GM18499 (cell line): ENCODE data around the gene AP1M1.
"Not testable (repeated sequence)": the region's sequence is repeated elsewhere in the genome, so short reads cannot be mapped to it uniquely, and the experiment has no call there.

Experiments
- ATAC-seq: cut with Tn5 transposase; IDR thresholded peaks from one replicate; pipeline ENCODE4 v1.9.1; 2021; ENCODE audit warnings: moderate number of reproducible peaks; ENCODE audit not compliant: insufficient read depth, unreplicated experiment

The AP1M1 gene

DNA sequence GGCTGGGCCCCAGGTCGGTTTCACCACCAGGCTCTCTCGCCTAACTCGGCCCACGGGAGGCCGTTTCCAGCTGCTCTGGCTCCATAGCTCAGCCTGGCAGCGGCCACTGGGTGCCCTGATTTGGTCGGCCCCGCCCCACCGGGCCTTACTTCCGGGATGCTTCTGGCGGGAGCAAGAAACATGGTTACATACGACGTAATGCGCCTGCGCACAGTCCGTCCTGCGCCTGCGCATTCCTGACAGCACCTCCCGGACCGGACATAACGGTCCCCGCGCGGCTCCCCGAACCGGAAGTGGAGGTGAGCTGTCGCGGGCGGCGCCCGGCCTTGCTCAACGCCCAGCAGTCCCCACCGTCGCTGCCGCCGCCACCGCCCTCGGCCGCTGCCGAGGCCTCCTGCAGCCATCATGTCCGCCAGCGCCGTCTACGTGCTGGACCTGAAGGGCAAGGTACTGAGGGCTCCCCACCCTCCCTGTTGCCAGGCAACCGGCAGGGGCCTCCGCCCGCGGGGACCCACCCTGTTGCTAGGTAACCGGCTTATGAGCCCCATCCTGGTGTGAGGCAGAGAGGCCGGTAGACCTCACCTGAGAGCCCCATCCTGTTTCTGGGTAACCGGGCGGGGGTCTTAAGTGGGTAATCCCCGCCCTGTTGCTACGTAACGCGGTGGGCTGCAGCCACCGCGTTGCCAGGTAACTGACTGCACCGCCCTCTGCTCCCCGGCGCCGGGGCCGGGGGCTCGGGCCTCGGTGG is at the start of gene AP1M1:
Gene AP1M1, plus strand, starts transcription at position 290 of the 748 bp plus-strand sequence. Its CDS starts 116 bp downstream, at position 406.
- ATAC-seq = peak; percentile 84

DNA sequence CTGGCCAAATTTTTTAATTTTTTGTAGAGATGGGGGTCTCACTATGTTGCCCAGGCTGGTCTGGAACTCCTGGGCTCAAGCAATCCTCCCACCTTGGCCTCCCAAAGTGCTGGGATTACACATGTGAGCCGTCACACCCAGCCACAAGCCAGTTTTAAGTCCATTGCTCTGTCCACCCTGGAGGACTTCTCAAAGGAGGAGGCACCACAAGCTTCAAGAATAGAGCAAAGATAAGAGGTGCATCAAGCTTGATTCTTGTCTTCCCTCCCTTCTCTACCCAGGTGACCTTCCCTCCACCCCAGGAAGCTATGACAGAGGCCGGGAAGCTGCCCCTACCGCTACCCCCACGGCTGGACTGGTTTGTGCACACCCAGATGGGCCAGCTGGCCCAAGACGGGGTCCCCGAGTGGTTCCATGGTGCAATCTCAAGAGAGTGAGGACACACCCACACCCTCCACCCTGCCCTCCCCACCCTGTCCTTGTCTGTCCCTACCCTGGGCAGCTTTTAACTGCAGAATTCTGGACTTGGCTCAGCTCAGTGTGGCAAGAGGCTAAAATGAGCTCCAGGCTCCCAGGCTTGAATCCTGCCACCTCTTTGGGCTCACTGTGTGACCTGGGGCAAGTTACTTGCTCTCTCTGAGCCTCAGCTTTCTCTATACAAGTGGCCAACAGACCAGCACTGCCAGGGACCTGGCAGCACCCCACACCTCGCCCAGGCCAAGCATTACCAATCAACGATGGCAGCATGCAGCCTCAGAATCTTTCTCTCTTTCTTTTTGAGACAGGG is 49.1 kb upstream of the AP1M1 start:
- ATAC-seq = no peak

DNA sequence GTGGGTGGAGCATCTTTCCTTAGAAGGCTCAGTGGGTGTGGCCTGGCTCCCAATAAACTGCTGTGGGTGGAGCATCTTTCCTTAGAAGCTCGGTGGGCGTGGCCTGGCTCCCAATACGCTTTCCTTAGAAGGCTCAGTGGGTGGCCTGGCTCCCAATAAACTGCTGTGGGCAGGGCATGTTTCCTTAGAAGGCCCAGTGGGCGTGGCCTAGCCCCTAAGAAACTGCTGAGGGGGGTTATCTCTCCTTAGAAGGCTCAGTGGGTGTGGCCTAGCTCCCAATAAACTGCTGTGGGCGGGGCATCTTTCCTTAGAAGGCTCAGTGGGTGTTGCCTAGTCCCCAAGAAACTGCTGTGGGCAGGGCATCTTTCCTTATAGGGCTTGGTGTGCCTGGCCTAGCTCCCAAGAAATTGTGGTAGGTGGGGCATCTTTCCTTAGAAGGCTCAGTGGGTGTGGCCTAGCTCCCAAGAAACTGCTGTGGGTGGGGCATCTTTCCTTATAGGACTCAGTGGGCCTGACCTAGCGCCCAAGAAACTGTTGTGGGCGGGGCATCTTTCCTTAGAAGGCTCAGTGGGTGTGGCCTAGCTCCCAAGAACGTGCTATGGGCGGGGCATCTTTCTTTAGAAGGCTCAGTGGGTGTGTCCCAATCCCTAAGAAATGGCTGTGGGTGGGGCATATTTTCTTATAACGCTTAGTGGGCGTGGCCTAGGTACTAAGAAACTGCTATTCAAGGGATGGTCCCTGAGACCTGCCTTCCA is 44.0 kb upstream of the AP1M1 start:
- ATAC-seq = no peak

DNA sequence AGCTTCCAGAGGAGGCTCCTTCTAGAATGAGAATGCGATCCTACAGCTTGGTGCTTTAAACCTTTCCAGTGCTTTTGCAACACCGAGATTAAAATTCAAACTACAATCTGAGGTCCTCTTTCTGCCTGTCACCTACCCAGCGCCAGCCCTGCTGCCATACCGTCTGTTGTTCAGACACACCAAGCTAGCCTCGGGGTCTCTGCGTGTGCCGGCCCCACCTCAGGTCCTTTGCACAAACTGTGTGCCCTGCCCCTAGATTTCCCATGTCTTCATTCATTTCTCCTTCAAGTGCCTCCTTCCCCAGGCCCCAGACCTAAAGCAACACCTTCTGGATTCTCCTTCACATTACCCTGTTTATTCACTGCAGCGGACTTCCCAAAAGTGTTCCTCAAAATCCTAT is 43.2 kb upstream of the AP1M1 start:
- no peak for ATAC-seq

DNA sequence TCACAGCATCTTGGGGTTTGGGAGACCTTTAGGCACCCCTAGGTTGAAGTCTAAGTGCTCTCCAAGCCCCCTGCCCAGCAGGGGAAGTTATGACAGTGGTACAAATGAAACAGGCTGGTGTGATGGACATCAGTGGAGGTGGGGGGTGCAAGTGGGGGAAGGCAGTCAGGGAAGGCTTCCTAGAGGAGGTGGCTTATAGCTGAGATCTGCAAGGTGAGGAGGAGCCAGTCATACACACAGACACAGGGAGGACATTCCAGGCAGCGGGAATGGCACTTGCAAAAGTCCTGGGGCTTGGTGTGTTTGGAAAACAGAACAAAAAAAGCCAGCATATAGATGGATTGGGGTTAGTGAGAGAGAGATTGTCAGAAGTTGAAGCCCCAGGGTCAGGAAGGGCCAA is 42.6 kb upstream of the AP1M1 start:
- ATAC-seq = no peak

DNA sequence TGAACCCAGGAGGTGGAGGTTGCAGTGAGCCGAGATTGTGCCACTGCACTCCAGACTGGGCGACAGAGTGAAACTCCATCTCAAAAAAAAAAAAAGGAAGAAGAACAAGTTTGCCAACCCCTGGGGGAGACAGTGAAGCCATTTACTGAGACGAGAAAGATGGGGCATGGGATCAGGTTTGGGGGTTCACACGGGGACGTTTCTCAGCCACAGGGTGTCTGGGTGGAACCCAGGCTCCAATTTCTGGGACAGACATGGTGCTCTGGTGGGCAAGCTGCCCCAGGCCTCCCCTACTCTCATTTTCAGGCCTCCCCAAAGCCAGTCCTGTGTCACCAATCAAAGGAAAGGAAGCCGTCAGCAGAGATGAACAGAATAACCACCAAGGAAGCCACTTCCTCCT is 40.8 kb upstream of the AP1M1 start:
- no peak for ATAC-seq

DNA sequence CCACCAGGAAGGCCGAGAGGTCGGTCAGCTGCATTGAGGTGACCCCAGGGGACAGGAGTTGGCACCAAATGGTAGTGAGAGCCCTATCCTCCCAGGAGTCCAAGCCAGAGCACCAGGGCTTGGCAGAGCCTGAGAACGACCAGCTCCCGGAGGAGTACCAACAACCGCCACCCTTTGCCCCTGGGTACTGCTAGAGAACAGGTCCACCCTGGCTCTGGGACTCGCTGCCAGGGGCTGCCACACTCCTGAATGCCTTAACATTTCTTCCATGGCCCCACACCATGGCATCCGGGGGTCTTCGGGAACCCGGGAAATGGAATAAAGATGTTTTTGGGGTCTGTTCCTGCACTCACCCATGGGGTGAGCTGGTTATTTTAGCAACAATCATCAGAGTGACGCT is 40.1 kb upstream of the AP1M1 start:
- ATAC-seq = no peak

DNA sequence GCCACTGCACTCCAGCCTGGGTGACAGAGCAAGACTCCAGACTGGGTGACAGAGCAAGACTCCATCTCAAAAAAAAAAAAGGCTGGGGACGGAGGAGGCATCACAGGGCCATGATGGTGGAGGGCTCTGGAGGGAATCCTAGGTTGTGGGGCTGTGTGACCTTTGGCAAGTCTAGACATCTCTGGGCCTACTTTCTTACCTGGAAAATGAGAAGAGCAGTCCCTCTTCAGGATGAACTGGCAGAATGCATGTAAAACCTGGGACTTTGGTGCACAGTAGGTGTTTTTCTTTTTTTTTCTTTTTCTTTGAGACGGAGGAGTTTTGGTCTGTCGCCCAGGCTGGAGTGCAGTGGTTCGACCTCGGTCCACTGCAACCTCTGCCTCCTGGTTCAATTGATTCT is 38.1 kb upstream of the AP1M1 start:
- ATAC-seq = no peak

DNA sequence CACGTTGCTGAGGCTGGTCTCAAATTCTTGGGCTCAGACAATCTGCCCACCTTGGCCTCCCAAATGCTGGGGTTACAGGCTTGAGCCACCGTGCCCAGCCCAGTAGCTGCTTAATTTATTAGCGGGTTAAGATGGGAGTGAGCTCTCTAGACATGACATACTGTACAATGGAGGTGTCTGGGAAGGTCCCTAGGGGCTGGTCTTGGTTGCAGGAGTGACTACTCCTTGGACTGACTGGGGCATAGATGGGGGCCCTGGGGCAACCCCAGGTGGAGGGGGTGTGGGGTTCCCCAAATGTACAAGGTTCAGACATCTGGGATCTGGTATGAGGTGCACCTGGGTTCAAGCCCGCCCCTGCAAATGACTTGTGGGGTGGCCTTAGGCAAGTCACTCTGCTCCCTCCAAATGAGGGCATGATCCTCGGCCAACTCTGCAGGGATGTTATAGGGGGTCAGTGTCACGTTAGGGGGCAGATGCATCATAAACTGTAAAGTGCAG is 37.2 kb upstream of the AP1M1 start:
- no peak for ATAC-seq

DNA sequence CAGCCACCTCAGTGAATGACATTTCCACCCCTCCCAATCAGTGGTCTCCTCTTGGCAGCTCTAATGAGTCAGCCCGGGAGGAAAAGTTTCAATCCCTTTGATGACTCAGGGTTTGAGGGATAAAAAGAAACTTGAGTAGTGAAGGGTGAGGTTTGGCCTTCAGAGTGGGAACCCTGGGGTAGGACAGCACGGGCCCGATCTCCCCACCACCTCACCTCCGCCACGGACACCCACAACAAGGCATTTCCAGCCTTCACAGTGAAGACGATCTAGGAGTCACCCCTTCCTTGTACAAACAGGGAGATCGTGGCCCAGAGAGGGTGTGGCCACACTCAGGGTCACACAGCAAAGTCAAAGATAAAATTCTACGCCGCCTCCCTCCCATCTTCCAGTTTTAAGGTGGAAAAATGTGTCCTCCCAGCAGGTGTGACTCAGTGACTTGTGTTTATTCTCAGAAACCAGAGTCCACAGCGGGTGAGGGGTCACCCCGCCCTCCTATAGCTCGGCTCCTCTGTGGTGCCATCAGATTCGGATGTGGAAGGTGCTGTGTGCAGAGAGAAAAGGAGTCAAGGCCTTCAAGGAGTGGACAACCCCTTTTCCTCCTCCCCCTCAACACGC is 36.7 kb upstream of the AP1M1 start:
- no peak for ATAC-seq

DNA sequence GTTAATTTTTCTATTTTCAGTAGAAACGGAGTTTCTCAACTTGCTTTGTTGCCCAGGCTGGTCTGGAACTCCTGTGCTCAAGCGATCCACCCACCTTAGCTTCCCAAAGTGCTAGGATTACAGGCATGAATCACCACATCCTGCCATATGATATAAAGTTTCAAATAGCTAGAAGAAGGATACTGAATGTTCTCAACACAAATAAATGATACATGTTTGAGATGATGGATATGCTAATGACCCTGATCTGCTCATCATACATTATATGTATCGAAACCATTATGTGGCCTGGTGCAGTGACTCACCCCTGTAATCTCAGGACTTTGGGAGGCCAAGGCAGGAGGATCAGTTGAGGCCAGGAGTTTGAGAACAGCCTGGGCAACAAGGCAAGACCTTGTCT is 35.9 kb upstream of the AP1M1 start:
- ATAC-seq = no peak

DNA sequence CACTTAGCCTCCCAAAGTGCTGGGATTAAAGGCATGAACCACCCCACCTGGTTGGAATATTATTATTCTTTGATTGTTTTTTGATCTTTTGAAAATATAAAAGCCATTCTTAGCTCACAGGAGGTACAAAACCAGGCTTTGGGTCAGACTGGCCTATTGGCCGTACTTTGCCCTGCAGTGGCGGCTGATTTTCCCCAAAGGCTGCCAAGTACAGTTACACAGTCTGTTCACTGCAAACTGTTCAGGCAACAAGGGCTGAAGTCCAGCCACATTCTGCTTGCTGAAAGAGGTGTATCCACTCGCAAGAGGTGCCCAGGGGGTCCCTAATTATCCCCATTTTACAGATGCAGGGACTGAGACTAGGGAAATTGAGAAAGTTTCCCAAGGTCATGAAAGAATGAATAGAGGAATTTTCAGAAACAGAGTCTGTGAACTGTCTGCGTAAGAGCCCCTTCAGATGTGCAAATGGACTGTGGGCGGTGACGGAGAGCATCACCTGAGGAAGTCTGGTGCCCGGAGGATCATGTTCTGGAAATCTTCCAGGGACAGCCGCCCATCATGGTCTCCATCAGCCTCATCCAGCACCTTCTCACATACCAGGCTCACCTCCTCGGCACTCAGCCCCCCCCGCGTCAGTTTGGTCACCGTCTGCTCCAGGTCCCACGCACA is 33.4 kb upstream of the AP1M1 start:
- ATAC-seq = no peak

DNA sequence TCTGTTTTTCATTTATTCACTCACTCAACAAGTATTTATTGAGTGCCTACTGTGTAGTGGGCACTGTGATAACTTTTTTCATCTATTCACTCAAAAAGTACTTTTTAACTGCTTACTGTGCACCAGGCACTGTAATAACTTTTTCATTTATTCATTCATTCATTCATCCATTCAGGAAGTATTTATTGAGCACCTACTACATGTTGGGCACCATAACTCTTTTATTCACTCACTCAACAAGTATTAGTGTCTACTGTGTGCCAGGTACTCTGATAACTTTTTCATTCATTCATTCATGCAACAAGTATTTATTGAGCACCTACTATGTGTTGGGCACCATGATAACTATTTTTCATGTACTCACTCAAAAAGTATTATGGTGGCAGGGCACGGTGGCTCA is 31.3 kb upstream of the AP1M1 start:
- no peak for ATAC-seq

DNA sequence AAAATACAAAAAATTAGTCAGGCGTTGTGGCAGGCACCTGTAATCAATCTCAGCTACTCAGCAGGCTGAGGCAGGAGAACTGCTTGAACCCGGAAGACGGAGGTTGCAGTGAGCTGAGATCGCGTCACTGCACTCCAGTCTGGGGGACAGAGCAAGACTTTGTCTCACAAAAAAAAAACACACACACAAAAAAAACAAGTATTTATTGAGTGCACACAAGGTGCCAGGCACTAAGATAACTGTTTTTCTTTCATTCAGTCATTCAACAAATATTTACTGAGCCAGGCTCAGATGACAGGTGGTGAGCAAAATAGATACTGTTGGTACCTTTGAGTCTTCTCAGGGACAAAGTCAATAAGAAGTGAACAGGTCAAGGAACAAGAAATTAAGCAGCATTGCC is 30.7 kb upstream of the AP1M1 start:
- no peak for ATAC-seq

DNA sequence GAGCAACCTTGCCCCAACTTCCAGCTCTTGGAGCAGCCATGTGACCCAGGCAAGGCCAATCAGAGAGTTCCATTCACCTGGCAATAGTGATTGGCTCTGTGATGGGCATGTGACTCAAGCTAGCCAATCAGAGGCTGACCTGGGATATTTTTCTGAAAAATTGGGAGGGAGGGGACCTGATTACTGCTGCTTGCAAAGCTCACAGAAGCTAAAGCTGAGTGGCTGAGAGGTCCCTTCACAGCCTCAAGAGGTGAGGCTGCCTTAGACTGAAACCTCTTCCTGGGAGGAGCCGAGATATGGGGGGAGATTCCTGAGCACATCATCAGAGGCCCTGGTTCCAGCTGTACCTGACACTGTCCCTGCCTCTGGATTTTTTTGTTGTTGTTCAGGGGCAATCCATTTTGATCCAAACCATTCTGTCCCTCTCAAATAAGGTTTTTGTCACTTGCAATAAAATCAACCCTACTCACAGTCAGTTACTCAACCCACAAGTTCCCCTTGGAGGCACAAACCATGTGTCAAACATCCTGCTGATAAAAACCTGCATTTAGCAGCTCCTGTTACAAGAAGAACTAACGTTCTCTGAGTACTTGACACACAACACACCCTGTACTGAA is 29.1 kb upstream of the AP1M1 start:
- no peak for ATAC-seq

DNA sequence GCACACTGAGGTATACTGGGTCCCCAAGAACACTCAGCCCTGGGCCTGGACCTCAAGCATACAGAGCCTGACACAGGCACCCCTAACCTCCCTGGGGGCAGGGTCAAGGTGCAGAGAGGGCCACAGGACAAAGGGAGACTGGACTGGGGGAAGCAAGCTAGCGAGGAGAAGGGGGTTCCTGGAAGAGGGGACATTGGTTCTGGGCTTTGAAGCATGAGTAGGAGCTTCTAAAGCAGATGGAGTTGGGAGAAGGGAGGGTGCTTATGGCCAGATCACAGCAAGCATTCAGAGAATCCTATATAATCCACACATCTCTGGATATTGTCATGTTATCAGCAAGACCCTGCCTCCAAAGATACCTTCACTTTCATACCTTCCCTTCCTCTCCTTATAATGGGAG is 27.6 kb upstream of the AP1M1 start:
- no peak for ATAC-seq

DNA sequence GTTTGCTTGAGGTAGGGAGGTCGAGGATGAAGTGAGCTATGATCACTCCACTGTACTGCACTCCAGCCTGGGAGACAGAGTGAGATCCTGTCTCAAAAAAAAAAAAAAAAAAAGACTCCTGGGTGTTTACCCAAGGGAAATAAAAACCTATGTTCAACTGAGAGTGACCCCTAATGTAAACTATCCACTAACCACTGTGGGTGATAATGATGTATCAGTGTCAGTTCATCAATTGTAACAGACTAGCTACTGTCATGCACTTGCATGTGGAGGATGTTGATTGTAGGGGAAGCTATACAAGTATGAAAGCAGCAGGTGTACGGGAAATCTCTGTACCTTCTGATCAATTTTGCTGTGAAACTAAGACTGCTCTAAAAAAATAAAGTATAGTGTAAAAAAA is 21.8 kb upstream of the AP1M1 start:
- ATAC-seq = no peak

DNA sequence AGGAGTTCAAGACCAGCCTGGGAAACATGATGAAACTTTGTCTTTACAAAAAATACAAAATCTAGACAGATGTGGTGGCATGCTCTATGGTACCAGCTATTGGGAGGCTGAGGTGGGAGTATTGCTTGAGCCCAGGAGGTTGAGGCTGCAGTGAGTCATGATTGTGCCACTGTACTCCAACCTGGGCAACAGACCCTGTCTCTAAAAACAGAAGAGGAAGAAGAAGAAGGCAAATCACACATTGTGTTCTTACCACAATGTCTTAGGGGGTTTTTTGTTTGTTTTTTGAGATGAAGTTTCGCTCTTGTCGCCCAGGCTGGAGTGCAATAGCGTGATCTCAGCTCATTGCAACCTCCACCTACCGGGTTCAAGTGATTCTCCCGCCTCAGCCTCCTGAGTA is 18.8 kb upstream of the AP1M1 start:
- ATAC-seq = not testable (repeated sequence)

DNA sequence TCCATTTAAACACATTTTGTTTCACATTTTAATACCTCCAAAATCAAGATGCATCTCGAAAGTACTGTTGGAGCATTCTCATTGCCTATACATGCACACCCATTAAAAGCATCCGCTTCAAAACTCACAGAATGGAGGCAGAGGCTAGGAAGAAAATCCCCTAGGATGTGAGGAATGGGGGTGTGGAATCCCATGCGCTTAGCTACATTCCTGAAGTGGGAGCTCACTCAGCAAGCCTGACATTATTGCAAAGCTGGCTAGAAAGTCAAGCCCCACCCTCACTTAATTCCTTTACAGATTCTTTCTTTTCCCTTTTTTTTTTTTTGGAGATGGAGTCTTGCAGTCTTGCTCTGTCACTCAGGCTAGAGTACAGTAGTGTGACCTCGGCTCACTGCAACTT is 17.1 kb upstream of the AP1M1 start:
- ATAC-seq = no peak
